K562 (cell line): ENCODE data around the gene ATG4D. TPM values are rescaled to one million over a fixed set of nuclear protein-coding genes. Genes with fewer than 3 reads are reported as not detected.
A peak's percentile ranks its signal among the peaks of the same experiment; 100 is the strongest.

Experiments
- BRF2 ChIP-seq: IDR thresholded peaks from 3 replicates; pipeline ENCODE4 v1.6.1; 2011; ENCODE audit warnings: borderline replicate concordance, mild to moderate bottlenecking; ENCODE audit not compliant: insufficient read length, insufficient read depth
- CBX5 ChIP-seq: IDR thresholded peaks from 2 replicates; pipeline ENCODE4 v1.6.1; 2014; ENCODE audit warnings: low read depth, borderline replicate concordance
- COPS2 ChIP-seq: fragments of 450-650 bp; conservative IDR thresholded peaks from 2 replicates; pipeline ENCODE4 v1.6.1; 2016; ENCODE audit warnings: mild to moderate bottlenecking, moderate library complexity
- DEAF1 ChIP-seq: fragments of 450-650 bp; formaldehyde crosslinking; IDR thresholded peaks from 2 replicates; pipeline ENCODE4 v1.4.0; 2020; ENCODE audit warnings: mild to moderate bottlenecking, moderate library complexity
- ETS1 ChIP-seq: conservative IDR thresholded peaks from 2 replicates; pipeline ENCODE4 v1.6.1; 2011; ENCODE audit warnings: low read depth, mild to moderate bottlenecking, low read length; ENCODE audit not compliant: control insufficient read depth
- HMBOX1 ChIP-seq: sonication (generic); IDR thresholded peaks from 2 replicates; pipeline ENCODE4 v1.6.1; 2016
- HNRNPLL ChIP-seq: fragments of 200-400 bp; formaldehyde crosslinking; IDR thresholded peaks from 2 replicates; pipeline ENCODE4 v1.6.1; 2017; ENCODE audit warnings: low read length, low read depth, mild to moderate bottlenecking; ENCODE audit not compliant: poor library complexity, severe bottlenecking
- LEF1 ChIP-seq: fragments of 450-650 bp; IDR thresholded peaks from 2 replicates; pipeline ENCODE4 v1.6.1; 2016; ENCODE audit warnings: mild to moderate bottlenecking
- POLR3G ChIP-seq: IDR thresholded peaks from 2 replicates; pipeline ENCODE4 v1.6.1; 2011; ENCODE audit not compliant: insufficient read length, insufficient replicate concordance; ENCODE audit errors: extremely low read depth
- PTRF ChIP-seq: fragments of 450-650 bp; IDR thresholded peaks from 2 replicates; pipeline ENCODE4 v1.6.1; 2016; ENCODE audit warnings: mild to moderate bottlenecking, missing genetic modification characterization, missing compliant biosample characterization
- RERE ChIP-seq: sonication (generic); formaldehyde crosslinking; IDR thresholded peaks from 2 replicates; pipeline ENCODE4 v1.8.0; 2023; ENCODE audit warnings: missing genetic modification reagents, mild to moderate bottlenecking, borderline replicate concordance
- SAFB ChIP-seq: fragments of 200-400 bp; formaldehyde crosslinking; IDR thresholded peaks from 2 replicates; pipeline ENCODE4 v1.6.1; 2017; ENCODE audit warnings: low read depth, low read length, borderline replicate concordance
- SLC30A9 ChIP-seq: fragments of 250-450 bp; sonication (Bioruptor Pico); IDR thresholded peaks from 2 replicates; pipeline ENCODE4 v1.8.0; 2022; ENCODE audit warnings: mild to moderate bottlenecking, moderate library complexity
- TCF7L2 ChIP-seq: fragments of 150-350 bp; IDR thresholded peaks from 2 replicates; pipeline ENCODE4 v1.6.1; 2016; ENCODE audit warnings: low read depth, mild to moderate bottlenecking, low read length, moderate library complexity
- ZEB2 ChIP-seq: fragments of 450-650 bp; IDR thresholded peaks from 2 replicates; pipeline ENCODE4 v1.6.1; 2016
- ZNF764 ChIP-seq: fragments of 250-450 bp; sonication (Bioruptor Pico); IDR thresholded peaks from 2 replicates; pipeline ENCODE4 v1.4.0; 2020; ENCODE audit warnings: low read depth, mild to moderate bottlenecking, moderate library complexity
- ZNF79 ChIP-seq: fragments of 250-450 bp; sonication (Bioruptor Pico); IDR thresholded peaks from 2 replicates; pipeline ENCODE4 v1.4.0; 2020; ENCODE audit warnings: low read depth, mild to moderate bottlenecking, moderate library complexity
- polyA plus RNA-seq, 8 experiments: library from polyadenylated mRNA; depleted of rRNA in 4 of 8; stranded (reverse) in 5 of 8; unstranded in 3 of 8; fragments of >200 nt; fragmentation: Nextera tagmentation in 2 of 8; fragmentation: Illumina TruSeq in 1 of 8; extraction: Ambion mirVana in 2 of 8; extraction: Trizol in 1 of 8; gene quantifications; 2 replicates each; pipeline versions ENCODE4 v1.2.1 to v1.2.3, GENCODE V29; 2011 to 2014; ENCODE audit warnings: inconsistent platforms in 1 of 8, missing spikeins in 1 of 8
- total RNA-seq, 7 experiments: library from RNA; depleted of rRNA in 6 of 7; stranded (reverse); fragments of >200 nt in 6 of 7; fragmentation: Illumina TruSeq in 2 of 7; extraction: Trizol in 2 of 7; gene quantifications; 2 replicates each; pipeline versions ENCODE4 v1.2.1 to v1.2.3, GENCODE V29; 2011 to 2021; ENCODE audit warnings: low replicate concordance in 1 of 7

The ATG4D gene
- total and polyA plus RNA-seq, 9 of the 15 experiments (the other 6 are each of a cell fraction or from before 2014, with no cell fraction given): 0.51 to 66.1 (median 22.9) TPM

GRCh38 chr19:10565567-10566407 is 22.1 kb downstream of the ATG4D start, which contains the start of gene KRI1 (continued):
- TF ChIP-seq ZNF79: no peak
- TF ChIP-seq COPS2: no peak
- peak; percentile 58 for TF ChIP-seq HNRNPLL
- no peak for TF ChIP-seq ZEB2
- no peak for TF ChIP-seq TCF7L2
- TF ChIP-seq BRF2: no peak
- no peak for TF ChIP-seq SLC30A9 (CRISPR knock-in tag)
- no peak for TF ChIP-seq DEAF1
- TF ChIP-seq ZNF764 (CRISPR knock-in tag): no peak
- no peak for TF ChIP-seq PTRF (tag)
- TF ChIP-seq RERE (CRISPR knock-in tag): no peak
- 0 out of 2 replicates have a peak, but pooled peaks have one; percentile 24 for TF ChIP-seq ETS1
- no peak for TF ChIP-seq LEF1
- no peak for TF ChIP-seq POLR3G
- no peak for TF ChIP-seq HMBOX1
- no peak for TF ChIP-seq SAFB
- no peak for TF ChIP-seq CBX5
